Stomach (tissue), 4 donors: Measurements from ENCODE around the gene PLPP3.

Experiments
- POLR2A ChIP-seq, 4 donors: fragments of 450-650 bp; IDR thresholded peaks; one replicate each; pipeline ENCODE4 v1.6.1; 2016; ENCODE audit warnings: antibody characterized with exemption in 4 of 4, control low read depth in 2 of 4, mild to moderate bottlenecking in 1 of 4, moderate library complexity in 1 of 4
- POLR2AphosphoS5 ChIP-seq, 3 donors: sonication (generic); formaldehyde crosslinking; IDR thresholded peaks; one replicate each; pipeline ENCODE4 v1.6.1; 2016; ENCODE audit warnings: antibody characterized with exemption in 3 of 3
- TF ChIP-seq, protein P1 (sequence below), 7 experiments: fragments of 450-650 bp in 4 of 7; fragments of 200-600 bp in 3 of 7; sonication (generic) in 3 of 7; IDR thresholded peaks; one replicate each; pipeline ENCODE4 v1.5.1; 2016 to 2019; ENCODE audit warnings: antibody characterized with exemption in 7 of 7, control low read depth in 2 of 7, mild to moderate bottlenecking in 1 of 7

DNA sequence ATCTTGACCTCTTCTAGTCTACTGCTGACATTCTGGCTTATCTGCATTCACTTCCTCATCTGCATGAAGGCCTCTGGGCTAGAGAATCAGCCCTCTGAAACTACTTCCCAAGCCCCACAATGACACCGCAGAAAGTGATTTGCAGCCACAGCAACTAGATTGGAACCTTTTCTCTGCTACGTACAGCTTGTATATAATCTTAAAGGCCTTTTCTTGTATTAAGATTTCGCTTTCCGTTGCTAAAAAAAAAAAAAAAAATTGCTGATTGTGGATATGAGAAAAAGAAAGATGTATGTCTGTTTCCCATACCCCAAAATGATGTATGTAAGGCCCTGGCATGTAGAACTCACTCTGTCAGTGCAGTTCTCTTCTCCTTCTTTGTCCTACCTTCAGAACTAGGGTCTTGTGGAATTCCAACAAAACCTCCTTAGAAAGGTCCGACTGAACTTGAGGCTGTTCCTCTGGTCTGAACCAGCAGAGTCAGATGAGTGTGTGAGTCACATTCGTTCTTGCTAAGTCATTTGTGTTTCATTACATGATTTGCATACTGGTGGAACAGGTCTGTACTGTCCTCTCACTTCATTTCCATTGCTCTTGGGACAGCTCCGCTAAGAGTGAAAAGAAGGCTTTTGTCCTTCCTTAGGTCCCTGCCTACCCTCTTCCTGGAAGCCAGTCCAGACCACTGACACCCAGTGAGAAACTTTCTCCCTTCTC, 62.7 kb downstream of the PLPP3 start:
- TF ChIP-seq, protein P1, sequence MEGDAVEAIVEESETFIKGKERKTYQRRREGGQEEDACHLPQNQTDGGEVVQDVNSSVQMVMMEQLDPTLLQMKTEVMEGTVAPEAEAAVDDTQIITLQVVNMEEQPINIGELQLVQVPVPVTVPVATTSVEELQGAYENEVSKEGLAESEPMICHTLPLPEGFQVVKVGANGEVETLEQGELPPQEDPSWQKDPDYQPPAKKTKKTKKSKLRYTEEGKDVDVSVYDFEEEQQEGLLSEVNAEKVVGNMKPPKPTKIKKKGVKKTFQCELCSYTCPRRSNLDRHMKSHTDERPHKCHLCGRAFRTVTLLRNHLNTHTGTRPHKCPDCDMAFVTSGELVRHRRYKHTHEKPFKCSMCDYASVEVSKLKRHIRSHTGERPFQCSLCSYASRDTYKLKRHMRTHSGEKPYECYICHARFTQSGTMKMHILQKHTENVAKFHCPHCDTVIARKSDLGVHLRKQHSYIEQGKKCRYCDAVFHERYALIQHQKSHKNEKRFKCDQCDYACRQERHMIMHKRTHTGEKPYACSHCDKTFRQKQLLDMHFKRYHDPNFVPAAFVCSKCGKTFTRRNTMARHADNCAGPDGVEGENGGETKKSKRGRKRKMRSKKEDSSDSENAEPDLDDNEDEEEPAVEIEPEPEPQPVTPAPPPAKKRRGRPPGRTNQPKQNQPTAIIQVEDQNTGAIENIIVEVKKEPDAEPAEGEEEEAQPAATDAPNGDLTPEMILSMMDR (IDR thresholded peaks at IDR 0.05) = peak in 1 of 7 experiments; percentile 9
- TF ChIP-seq POLR2A (IDR thresholded peaks at IDR 0.05) (no peak), POLR2AphosphoS5 (IDR thresholded peaks at IDR 0.05) (peak in 2 of 3 donors; percentile 76 to 88)
